Measurements from ENCODE around the gene JAKMIP1. TPM values are rescaled to one million over a fixed set of nuclear protein-coding genes. Genes with fewer than 3 reads are reported as not detected.
"Not testable (repeated sequence)": the region's sequence is repeated elsewhere in the genome, so short reads cannot be mapped to it uniquely, and the experiment has no call there.

The JAKMIP1 gene
- total RNA-seq, 1 experiment from 2014 or later, result not detected

- ATAC-seq, result no peak
- ChIA-PET POLR2A (no interaction called here), CTCF (no interaction called here)
Observed at GRCh38 chr4:6005175-6005574, 195.2 kb downstream of the JAKMIP1 start.

GRCh38 chr4:6003485-6003884 lies 196.9 kb downstream of the JAKMIP1 start:
- intact Hi-C loops (cut with micrococcal nuclease; ENCODE audit: unreplicated experiment); CTCF ChIA-PET: not testable (repeated sequence)

More at GRCh38 chr4:6005175-6005574, 195.2 kb downstream of the JAKMIP1 start:
- no TSS peak for BruUV-seq (replicated peaks)
- no peak overlapping the region for H3K4me3 ChIP-seq (ENCODE audit: low read depth in 2 of 2, low read length in 2 of 2)
- intact Hi-C loops (cut with micrococcal nuclease; ENCODE audit: unreplicated experiment) (no loop called here), in situ Hi-C loops (cut with HindIII; ENCODE audit: low pct_unique_long_range_greater_than_20kb, low sequenced_read_pairs) (no loop called here)
- no peaks in the 10 kb centered on the region; the same call in 1 of the 2 replicates for H3K27me3 ChIP-seq (ENCODE audit: control insufficient read depth, insufficient read depth, low read length)
- no peak for TF ChIP-seq TCF7L2 (IDR thresholded peaks at IDR 0.05; ENCODE audit: low read depth, low read length)
- H3K27ac ChIP-seq (ENCODE audit: low read length), result no peak overlapping the region
- DNase-seq (ENCODE audit: low read depth, low spot score), result no peak
- no peaks in the 10 kb centered on the region for H3K9me3 ChIP-seq (ENCODE audit: control insufficient read depth, insufficient read depth, low read depth, low read length)
- H3K4me1 ChIP-seq (ENCODE audit: control insufficient read depth, insufficient read depth, low read length), result no peaks in the 10 kb centered on the region
- H3K36me3 ChIP-seq (ENCODE audit: control insufficient read depth, insufficient read depth, low read length), result no peaks in the 10 kb centered on the region

DNA sequence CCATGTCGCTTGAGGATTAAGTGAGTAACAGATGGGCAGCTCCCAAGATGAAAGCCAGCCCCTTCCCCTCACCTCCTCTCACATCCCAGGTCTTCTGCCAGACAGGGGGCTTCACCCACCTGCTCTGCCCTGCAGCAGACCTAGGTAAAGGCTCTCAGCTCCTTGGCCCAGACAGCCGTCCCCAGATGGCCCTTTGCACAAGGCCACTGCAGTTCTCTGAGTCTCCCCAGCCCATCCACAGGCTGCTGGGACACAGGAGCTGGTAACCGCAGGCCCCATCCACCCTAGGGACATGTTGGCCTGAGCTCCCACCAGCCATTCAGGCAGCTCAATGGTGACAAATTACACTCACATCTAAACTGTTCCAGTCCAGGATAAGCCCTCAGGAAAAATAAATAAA lies 197.4 kb downstream of the JAKMIP1 start:
- ATAC-seq (no peak), DNase-seq (ENCODE audit: low read depth, low spot score) (no peak)
- no peak overlapping the region for H3K27ac ChIP-seq (ENCODE audit: low read length)
- in situ Hi-C loops (cut with HindIII; ENCODE audit: low pct_unique_long_range_greater_than_20kb, low sequenced_read_pairs) (no loop called here), intact Hi-C loops (cut with micrococcal nuclease; ENCODE audit: unreplicated experiment) (no loop called here)
- ChIA-PET CTCF (no interaction called here), POLR2A (no interaction called here)
- H3K9me3 ChIP-seq (ENCODE audit: control insufficient read depth, insufficient read depth, low read depth, low read length), result no peaks in the 10 kb centered on the region
- H3K27me3 ChIP-seq (ENCODE audit: control insufficient read depth, insufficient read depth, low read length), result no peaks in the 10 kb centered on the region; the same call in 1 of the 2 replicates
- H3K4me1 ChIP-seq (ENCODE audit: control insufficient read depth, insufficient read depth, low read length), result no peaks in the 10 kb centered on the region
- H3K4me3 ChIP-seq (ENCODE audit: low read depth in 2 of 2, low read length in 2 of 2), result no peak overlapping the region
- H3K36me3 ChIP-seq (ENCODE audit: control insufficient read depth, insufficient read depth, low read length), result no peaks in the 10 kb centered on the region
- no TSS peak for BruUV-seq (replicated peaks)
- TF ChIP-seq POLR2AphosphoS5 (IDR thresholded peaks at IDR 0.05; ENCODE audit: low read depth, low read length) (no peak), SIN3A (IDR thresholded peaks at IDR 0.05; ENCODE audit: borderline replicate concordance, insufficient read depth, low read depth, low read length) (no peak), TCF7L2 (IDR thresholded peaks at IDR 0.05; ENCODE audit: low read depth, low read length) (no peak)
- TF ChIP-seq, protein P1, sequence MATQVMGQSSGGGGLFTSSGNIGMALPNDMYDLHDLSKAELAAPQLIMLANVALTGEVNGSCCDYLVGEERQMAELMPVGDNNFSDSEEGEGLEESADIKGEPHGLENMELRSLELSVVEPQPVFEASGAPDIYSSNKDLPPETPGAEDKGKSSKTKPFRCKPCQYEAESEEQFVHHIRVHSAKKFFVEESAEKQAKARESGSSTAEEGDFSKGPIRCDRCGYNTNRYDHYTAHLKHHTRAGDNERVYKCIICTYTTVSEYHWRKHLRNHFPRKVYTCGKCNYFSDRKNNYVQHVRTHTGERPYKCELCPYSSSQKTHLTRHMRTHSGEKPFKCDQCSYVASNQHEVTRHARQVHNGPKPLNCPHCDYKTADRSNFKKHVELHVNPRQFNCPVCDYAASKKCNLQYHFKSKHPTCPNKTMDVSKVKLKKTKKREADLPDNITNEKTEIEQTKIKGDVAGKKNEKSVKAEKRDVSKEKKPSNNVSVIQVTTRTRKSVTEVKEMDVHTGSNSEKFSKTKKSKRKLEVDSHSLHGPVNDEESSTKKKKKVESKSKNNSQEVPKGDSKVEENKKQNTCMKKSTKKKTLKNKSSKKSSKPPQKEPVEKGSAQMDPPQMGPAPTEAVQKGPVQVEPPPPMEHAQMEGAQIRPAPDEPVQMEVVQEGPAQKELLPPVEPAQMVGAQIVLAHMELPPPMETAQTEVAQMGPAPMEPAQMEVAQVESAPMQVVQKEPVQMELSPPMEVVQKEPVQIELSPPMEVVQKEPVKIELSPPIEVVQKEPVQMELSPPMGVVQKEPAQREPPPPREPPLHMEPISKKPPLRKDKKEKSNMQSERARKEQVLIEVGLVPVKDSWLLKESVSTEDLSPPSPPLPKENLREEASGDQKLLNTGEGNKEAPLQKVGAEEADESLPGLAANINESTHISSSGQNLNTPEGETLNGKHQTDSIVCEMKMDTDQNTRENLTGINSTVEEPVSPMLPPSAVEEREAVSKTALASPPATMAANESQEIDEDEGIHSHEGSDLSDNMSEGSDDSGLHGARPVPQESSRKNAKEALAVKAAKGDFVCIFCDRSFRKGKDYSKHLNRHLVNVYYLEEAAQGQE (IDR thresholded peaks at IDR 0.05; ENCODE audit: insufficient read depth in 1 of 2, low read depth in 2 of 2, low read length in 1 of 2), result no peak
- TF ChIP-seq, protein P2, sequence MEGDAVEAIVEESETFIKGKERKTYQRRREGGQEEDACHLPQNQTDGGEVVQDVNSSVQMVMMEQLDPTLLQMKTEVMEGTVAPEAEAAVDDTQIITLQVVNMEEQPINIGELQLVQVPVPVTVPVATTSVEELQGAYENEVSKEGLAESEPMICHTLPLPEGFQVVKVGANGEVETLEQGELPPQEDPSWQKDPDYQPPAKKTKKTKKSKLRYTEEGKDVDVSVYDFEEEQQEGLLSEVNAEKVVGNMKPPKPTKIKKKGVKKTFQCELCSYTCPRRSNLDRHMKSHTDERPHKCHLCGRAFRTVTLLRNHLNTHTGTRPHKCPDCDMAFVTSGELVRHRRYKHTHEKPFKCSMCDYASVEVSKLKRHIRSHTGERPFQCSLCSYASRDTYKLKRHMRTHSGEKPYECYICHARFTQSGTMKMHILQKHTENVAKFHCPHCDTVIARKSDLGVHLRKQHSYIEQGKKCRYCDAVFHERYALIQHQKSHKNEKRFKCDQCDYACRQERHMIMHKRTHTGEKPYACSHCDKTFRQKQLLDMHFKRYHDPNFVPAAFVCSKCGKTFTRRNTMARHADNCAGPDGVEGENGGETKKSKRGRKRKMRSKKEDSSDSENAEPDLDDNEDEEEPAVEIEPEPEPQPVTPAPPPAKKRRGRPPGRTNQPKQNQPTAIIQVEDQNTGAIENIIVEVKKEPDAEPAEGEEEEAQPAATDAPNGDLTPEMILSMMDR (IDR thresholded peaks at IDR 0.05), result no peak

More at GRCh38 chr4:6003485-6003884, 196.9 kb downstream of the JAKMIP1 start:
- H3K4me1 ChIP-seq (ENCODE audit: control insufficient read depth, insufficient read depth, low read length); BruUV-seq (replicated peaks); in situ Hi-C loops (cut with HindIII; ENCODE audit: low pct_unique_long_range_greater_than_20kb, low sequenced_read_pairs); POLR2A ChIA-PET; H3K4me3 ChIP-seq (ENCODE audit: low read depth in 2 of 2, low read length in 2 of 2); ATAC-seq; DNase-seq (ENCODE audit: low read depth, low spot score); H3K36me3 ChIP-seq (ENCODE audit: control insufficient read depth, insufficient read depth, low read length); H3K27me3 ChIP-seq (ENCODE audit: control insufficient read depth, insufficient read depth, low read length); H3K9me3 ChIP-seq (ENCODE audit: control insufficient read depth, insufficient read depth, low read depth, low read length); H3K27ac ChIP-seq (ENCODE audit: low read length): not testable (repeated sequence)
